Left renal pelvis (tissue), 4 donors: ENCODE measurements around the gene DNAJC13. TPM values are rescaled to one million over a fixed set of nuclear protein-coding genes. Genes with fewer than 3 reads are reported as not detected.

ENCODE experiments used
- DNase-seq, 4 donors: peaks; one replicate each; pipeline ENCODE4 v3.0.0-alpha.2; 2013; ENCODE audit warnings: low read depth in 4 of 4, low spot score in 3 of 4
- polyA plus RNA-seq, 4 donors: library from polyadenylated mRNA; unstranded; fragments of 120-200 nt; gene quantifications; one replicate each; pipeline ENCODE4 v1.2.1, GENCODE V29; 2013; ENCODE audit not compliant: insufficient read length in 4 of 4

DNAJC13 gene
- polyA plus RNA-seq, 4 donors, result 43.8 to 54.1 (median 48.7) TPM

DNA sequence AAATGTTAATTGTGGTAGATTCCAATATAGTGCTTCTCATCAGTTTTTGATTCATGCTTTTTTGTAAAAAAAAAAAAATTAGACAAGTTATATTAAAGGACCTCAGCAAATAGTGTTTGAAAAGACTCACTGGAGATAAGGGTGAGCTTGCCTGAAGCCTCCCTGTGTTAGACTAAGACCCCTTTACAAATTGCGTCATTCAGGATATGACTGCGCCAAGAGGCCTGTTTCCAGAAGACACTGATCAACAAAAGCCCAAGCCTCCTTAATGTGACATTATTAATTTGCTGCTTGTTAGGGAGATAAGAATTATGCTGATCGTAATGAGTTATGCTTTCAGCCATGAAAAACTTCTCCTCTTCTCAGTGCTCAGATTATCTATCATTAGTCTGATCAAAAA lies 13.0 kb upstream of the DNAJC13 start:
- DNase-seq, result no peak

DNA sequence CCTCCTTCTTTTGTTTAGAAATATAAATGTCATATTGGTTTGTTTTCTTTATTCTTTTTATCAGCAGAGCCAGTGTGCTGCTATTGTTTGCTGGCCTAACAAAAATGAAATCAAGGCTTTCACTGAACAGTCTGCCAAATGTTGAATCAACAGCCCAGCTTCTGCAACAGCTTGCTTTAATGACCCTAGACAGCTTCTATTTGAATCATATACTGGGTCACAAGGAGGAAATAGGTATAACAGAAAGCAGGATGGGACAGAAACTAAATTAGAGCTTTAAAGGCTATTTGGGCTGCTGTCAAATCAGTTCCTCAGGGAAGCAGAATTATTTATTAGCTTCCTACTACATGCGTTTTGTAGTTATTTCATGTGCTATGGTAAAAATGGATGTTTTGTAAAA lies 12.1 kb upstream of the DNAJC13 start:
- no peak for DNase-seq

DNA sequence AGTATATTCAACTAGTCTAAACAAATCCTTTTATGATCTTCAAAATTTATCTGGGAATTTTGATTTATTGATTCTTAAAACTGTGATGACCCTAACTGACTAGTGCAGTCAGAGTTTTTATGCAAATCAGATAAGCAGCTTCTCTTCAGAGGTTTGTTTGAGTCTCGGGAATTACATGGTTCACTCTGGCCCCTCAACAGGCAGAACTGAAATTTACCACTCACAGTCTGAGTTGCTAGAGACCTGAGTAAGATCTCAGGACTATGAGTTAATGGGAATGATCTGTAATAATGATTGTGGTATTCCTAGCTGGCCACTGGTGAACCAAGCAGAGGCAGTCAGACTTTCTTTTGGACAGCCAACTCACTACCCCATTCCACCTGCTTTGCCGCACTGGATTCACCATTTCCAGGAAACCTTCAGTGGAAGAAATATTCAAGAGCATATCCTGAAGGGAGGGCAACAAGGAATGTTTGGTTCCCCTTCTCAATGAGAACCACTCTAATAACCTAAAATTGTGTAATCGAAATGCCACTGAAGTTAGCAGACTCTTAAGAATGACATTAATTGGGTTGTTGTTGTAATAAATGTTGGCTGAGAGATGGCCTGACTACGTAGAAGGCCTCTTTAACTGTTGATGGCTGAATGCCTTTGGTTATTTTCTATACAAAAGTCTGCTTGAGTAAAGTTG lies 11.5 kb upstream of the DNAJC13 start:
- no peak for DNase-seq

DNA sequence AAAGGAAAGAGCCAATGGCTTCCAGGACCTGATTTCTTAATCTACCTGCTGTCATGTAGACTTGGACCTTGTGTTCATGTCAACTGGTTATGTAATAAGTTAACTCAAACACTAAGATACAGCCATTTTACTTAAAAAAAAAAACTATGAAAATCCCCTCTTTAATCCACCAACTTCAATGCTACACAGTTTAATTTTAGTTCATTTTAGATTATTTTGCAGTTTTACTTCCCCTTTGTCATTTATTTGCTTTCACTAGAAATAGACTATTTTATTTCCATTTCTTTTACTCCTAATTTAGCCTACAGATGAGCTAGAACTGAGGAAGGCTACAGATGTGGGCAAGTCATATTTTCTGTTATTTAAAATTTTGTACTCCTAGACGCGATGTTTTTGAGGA lies 10.7 kb upstream of the DNAJC13 start:
- no peak for DNase-seq

DNA sequence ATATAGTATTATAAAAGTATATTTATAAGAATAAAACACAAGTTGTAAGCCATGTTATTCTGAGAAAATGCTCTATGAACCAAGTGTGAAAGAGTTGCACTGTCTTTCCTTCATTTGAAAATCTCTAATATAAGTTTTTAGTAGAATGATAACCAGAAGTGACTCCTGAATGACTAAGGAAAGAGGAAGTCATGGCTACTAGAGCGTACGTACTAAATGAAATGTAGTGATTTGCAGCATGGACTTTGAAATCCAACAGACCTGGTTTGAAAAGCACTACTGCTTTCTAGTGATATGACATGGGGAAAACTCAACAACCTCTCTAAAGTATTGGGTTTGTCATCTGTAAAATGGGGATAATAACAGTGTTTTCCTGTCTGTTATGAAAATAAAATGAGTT lies 10.3 kb upstream of the DNAJC13 start:
- no peak for DNase-seq

DNA sequence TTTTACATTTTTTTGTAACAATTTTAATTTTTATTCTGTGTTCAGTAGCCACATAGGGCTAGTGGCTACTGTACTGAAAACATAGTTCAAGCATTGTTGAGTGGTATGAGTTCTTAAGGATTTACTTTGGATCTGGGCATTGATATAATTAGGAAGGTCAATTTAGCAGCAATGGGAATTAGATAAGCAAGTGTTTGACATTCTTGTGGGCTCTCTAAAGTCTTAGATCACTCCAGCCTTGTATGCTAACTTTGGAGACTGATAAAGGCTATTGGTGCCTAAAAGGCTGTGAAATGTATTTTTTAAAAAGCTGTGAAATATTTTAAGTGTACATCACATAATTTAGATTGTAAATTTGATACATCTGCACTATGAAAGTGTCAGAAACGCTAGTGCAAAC lies 2.5 kb upstream of the DNAJC13 start:
- DNase-seq, result no peak

DNA sequence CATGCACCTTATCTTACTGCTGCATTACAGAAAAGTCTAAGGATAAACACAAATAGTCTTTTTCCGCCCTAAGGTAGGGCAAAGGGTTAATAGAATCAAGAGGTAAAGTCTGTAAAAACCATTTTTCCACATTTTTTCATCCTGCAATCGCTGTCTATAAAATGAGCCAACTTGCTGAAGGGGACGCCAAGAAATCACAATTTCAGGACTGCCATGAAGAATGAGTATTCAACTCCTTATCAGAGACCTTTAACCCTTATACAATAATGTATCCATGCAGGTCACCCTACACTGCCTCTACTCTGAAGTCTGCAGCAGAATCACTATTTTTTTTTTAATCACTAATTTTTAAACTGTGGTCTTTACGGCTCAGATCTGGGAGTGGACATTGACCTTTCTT lies 1.1 kb upstream of the DNAJC13 start:
- DNase-seq, result no peak

DNA sequence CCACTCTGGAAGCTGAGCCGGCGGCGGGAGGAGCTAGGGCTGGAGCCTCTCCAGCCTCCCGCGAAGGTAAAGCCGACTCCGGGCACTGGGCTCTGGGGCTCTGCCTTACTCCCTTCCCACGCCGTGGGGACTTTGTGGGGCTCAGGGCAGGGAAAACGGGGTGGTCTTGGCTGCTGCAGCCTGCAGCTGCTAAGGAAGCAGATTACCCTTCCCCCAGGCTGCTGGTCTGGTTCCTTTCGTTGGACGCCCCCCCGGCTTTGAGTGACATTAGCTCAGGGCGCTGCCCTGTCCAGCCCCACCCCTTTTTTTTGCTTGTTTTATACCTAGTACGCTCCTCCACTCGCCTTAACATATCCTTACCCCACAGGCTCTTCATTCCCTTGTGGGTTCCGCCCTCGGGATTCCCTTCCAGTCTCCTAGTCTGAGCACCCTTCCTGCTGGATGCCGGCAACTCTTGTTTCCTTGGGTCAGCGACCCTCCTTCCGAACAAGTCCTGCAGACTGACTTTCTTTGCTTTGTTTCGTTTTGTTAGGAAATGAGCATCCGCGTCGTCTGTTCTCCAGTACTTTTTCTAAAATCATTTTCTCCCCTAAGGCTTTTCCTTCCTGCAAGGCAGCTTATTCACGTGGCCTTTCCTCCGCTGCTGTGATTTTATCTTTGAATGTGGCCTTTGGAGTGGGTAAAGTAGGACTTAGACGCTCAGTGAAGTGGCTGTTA lies 551 bp downstream of the DNAJC13 start:
- peak; percentile 34 to 58 (median 44) for DNase-seq

DNA sequence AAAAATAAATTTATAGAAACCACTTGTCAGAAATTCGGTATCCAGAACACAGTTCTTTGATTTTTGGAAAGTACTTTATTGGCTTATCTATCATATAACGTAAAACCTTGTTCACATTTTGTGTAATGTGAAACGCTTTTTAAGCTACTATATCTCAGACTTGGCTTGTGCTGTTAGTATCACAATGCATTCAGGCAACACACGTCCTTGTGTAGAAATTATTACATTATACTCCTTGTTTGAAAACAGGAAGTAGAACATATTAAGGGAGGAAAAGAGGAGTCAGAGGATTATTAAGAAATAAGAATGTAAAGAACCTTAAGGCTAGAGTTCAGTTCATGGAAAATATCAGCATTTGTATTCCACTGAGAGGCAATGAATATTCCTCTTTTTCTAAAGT lies 1.6 kb downstream of the DNAJC13 start:
- no peak for DNase-seq

DNA sequence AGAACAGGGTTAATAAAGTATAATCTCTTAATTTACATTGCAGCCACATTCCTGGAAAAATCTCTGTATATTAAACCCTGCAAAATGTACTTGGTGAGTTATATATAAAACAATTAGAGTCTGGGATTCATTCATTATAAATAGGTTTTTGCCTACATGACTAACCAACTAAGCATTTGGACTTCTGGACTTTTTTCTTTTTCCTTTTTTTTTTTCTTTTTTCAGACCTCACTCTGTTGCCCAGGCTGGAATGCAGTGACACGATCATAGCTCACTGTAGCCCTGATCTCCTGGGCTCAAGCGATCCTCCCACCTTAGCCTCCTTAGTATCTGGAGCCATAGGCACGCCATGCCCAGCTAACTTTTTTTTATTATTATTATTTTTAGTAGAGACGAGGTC lies 4.5 kb downstream of the DNAJC13 start:
- DNase-seq, result no peak

DNA sequence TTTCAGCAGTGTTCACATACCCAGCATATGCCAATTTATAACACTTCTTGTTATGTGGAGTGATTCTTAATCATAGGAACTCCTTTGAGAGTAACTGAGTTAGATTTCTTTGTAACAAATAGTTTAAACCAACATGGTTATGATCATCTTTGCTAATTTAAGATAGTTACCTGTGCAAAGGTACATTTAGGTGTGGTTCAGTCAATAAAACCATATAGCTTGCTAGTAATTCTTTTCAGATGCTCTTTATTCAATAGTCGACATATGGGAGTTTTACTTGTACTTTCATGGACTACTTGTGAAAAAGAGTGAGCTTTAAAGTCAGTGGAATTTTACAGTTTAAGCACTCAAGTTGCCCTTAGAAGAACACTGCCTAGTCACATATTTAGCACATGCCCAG lies 5.2 kb downstream of the DNAJC13 start:
- DNase-seq, result no peak

DNA sequence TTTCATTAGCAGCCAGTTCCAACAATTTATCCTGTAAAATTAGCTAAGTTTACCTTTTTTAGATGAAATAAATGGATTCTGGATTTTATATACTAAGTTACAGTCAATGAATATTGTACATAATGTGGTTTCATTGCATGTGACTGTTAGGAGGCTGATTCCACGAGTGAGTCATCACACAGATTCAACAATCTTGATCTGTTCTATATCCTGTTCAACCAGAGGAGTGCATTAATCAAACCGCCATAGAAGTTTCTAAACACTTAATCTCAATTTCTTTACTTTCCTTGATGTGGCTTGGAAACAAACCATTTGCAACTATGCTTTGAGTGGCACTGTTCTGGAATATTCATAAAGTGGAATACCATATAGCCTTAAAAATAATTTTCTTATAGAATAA lies 15.3 kb downstream of the DNAJC13 start:
- no peak for DNase-seq

DNA sequence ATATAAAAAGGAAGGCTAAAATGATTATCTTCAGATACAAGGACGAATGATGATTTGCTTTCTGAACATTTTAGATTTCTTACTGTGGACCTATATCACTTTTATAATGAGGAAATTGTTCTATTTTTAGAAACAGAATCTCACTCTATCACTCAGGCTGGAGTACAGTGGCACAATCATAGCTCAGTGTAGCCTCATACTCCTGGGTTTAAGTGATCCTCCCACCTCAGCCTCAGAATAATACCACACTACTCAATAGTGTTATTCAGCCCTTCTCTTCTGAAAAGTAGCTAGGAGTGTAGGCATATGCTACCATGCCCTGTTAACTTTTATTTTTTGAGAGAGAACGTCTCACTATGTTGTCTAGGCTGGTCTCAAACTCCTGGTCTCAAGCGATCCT lies 15.8 kb downstream of the DNAJC13 start:
- no peak for DNase-seq

DNA sequence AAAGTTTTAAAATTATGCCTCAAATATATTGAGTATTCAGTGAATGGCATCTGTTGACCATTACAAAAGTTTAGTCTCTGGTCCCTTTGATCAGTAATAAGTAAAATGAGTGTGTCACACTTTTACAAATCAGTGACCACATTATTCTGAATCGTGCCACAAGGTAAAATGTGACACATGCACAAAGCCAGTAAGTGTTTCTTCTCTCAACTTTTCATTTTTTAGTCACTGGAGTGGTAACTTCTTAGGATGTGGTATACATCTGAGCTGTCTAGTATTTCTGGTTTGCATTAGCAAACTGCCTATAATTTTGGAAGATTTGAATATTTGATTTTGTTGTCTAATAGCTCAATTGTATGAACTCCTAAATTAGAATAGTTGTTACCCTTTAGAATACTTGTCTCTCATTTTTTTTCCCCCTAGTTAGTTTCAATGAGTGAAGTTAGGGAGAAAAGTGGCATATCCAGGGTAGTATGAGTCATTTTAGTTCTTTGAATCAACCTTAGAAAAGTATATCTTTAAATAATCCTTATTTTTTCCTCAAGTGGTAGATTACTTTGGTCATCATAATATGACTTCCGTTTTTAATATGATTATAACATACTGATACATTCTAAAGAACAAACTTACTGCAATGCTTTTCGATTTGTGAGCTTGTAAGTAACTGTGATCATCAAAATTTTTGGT lies 18.1 kb downstream of the DNAJC13 start:
- no peak for DNase-seq

DNA sequence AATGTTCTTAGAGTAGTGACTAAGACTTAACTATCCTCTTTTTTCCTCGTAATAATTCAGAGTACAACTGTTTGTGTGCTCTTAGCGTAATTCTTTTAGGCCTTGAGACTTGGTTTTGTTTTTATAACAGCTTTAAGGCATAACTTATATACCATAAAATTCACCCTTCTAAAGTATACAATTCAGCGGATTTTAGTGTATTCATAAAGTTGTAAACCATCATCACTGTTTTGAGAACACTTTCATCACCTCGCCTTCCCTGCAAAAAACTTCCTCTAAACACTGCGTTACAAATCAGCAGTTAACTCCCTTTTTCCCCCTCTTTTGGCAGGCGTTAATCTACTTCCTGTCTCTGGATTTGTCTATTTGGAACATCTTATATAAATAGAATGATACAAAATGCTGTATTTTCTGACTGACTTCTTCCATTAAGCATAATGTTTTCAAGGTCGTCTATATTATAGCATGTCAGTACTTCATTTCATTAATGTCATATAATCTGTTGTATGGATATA lies 18.7 kb downstream of the DNAJC13 start:
- DNase-seq, result no peak

DNA sequence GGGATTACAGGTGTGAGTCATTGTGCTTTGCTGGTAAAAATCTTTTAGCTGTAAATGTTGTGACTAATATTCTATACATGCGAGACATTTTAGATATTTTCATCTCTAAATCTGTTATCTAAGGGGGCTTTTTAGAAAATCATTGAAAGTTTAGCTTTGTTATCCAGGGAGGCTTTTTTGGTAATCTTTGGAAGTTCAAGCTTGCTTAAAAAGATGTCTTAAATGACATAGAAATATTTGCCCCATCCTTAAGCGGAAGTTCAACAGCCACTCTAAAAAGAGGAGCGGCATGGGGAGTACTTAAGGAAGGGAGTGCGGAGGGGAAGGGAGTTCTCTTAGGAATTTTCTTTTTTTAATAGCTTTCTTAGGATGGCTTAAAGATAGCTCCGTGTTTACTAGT lies 26.1 kb downstream of the DNAJC13 start:
- DNase-seq, result no peak

DNA sequence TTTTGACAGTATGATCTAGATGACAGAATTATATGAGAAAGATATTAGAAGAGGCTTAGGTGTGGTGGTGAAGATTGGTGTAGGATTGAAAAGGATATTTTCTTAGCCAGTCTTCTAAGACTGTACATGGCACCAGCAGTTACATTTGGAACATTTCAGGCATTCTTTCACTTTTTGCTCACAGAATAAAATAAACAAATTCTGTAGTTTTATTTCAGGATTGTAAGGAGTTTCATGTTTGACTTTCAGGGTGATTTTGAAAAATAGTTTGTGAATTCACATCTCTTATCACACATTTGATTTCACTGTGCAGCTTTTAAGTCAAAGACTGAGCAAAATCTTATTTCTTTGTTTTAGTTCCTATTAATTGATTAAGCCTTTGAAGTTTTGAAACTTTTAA lies 27.1 kb downstream of the DNAJC13 start:
- DNase-seq, result no peak

DNA sequence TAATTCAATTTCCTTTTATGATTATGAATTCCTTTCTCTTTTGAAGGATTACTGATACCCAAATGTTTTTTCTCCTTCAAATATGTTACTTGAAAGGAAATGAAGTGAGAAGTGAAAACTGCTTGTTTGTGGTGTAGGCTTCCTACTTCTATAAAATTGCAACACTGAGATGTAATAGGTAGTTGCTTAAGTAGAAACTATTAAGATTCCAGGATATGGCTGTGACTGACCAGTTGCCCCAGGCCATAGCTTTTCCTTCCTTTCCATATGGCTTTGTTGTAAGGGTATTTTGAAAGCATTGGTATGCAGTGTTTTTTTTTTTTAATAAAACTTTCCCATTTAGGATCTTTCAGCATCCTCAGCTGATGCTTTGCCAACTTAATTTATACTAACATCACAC lies 28.5 kb downstream of the DNAJC13 start:
- DNase-seq, result peak in 2 of 4 donors; percentile 2 to 15

DNA sequence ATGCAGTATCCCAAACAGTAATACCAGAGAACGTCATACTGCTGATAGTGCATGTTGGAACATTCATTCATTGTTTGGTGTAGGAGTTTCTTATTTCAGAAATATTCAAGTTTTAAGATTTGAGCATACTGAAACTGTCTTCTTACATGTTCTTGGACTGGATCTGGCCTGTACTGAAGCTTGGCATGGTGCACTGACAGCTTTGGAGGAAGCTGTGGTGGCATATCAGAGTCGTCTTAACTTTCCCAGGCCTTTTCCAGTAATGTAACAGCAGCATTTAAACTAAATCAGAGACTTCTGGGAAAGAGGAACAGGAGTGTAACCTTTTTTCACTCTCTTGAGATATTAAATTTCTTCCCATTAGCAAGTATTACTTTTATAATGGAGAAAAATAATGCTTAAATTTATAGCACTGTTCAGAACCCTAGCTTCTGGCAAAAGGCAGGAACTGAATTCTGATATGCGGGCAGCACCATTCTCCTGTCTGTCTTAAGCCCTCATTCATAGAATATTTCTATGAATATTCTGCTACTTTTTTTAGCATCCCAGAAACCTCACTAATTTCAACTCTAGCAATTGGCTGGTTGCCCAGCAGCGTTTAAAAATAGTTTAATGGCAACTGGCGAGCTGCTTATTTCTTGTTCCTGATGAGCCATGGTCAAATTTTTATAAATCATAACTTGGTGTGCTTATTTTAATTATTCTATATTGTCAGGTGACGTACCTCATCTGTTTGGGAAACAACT lies 31.1 kb downstream of the DNAJC13 start:
- DNase-seq, result peak in 2 of 4 donors; percentile 16 to 22

DNA sequence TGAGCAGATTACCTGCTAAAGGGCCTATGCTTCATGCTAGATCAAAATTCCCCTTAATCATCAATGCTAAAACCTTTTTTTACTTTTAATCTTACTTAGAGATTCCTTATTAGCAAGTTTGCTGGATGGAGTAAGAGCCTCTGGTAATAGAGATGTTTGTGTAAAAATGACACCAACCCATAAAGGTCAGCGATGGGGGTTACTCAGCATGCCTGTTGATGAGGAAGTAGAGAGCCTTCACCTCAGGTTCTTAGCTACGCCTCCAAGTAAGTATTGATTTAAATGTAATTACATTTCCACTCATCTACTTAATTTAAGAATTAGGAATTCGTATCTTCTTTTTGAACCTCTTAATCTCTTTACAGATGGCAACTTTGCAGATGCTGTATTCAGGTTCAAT lies 38.8 kb downstream of the DNAJC13 start:
- DNase-seq, result no peak

DNA sequence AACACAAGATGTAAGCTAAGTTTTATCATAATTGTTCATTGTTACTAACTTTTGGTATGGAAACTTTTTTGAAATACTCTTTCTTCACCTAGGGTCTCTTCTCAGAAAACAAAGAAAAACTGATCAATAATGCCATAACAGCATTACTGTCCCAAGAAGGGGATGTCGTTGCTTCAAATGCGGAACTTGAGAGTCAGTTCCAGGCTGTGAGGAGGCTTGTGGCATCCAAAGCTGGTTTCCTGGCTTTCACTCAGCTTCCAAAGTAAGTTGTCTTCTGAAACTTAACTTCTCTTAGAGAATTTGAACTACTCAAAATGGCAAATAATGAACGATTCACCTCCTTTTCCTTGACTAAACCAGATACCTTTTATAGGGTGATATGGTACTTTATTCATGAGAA lies 39.3 kb downstream of the DNAJC13 start:
- no peak for DNase-seq
